Retinal pigment epithelial cell (primary cell): Measurements from ENCODE around the gene MOCS3.

Source experiments
- DNase-seq: peaks from one replicate; pipeline ENCODE4 v3.0.0-alpha.2; 2010; ENCODE audit warnings: low read depth
- H3K4me3 ChIP-seq: 2 replicates; pipeline ENCODE4 v1.5.1; 2011; ENCODE audit warnings: mild to moderate bottlenecking, low read length, control low read depth, moderate library complexity
- TF ChIP-seq, protein P1 (sequence below): conservative IDR thresholded peaks from 2 replicates; pipeline ENCODE4 v1.5.1; 2011; ENCODE audit warnings: low read depth, low read length, control low read depth, inconsistent platforms

MOCS3 gene

DNA sequence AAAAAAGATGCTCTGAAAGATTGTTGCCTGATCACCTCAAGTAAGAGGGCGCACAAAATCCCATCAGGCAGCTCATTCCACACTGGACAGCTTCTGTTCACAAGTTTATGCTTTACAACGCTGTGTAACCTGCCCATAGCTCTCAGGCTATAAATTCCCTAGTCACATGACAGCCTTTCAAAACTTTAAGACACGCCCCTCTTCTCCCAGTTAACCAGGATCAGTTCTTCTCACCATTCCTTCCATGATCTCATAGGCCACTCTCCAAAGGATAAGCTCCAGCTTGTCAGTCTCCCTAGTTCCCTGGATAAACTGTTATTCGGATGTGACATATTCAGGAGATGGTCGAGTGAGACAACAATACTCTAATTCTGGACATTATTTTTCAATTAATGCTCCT is 42.4 kb upstream of the MOCS3 start:
- peak; percentile 68 for DNase-seq

GRCh38 chr20:50916934-50917333 is 41.7 kb upstream of the MOCS3 start:
- TF ChIP-seq, protein P1, sequence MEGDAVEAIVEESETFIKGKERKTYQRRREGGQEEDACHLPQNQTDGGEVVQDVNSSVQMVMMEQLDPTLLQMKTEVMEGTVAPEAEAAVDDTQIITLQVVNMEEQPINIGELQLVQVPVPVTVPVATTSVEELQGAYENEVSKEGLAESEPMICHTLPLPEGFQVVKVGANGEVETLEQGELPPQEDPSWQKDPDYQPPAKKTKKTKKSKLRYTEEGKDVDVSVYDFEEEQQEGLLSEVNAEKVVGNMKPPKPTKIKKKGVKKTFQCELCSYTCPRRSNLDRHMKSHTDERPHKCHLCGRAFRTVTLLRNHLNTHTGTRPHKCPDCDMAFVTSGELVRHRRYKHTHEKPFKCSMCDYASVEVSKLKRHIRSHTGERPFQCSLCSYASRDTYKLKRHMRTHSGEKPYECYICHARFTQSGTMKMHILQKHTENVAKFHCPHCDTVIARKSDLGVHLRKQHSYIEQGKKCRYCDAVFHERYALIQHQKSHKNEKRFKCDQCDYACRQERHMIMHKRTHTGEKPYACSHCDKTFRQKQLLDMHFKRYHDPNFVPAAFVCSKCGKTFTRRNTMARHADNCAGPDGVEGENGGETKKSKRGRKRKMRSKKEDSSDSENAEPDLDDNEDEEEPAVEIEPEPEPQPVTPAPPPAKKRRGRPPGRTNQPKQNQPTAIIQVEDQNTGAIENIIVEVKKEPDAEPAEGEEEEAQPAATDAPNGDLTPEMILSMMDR, result no peak
- H3K4me3 ChIP-seq, result no peak overlapping the region
- DNase-seq, result no peak

More for the DNA sequence above, 42.4 kb upstream of the MOCS3 start:
- TF ChIP-seq, protein P1, result no peak
- no peak overlapping the region for H3K4me3 ChIP-seq

DNA sequence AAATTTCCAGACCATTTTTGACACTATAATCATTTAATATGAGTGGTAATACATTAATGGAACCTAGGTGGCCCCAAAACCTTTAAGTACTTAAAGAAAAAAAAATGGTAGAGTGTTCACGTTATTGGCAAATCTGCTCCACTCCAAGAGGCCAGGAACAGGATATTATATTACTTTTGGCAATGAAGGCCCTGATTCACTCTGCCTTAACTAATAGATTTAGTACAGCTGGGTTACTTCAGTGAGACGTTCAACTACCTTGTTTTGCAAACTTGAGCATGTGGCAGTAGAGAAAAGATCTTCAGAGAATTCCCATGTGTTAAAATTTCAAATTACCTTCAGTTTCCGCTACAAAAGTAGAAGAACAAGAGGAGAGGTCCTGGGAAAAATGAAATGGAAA is 40.2 kb upstream of the MOCS3 start:
- TF ChIP-seq, protein P1, result no peak
- no peak for DNase-seq
- H3K4me3 ChIP-seq, result no peak overlapping the region

GRCh38 chr20:50919567-50919966 is 39.1 kb upstream of the MOCS3 start:
- H3K4me3 ChIP-seq, result no peak overlapping the region
- peak; percentile 48 for DNase-seq
- TF ChIP-seq, protein P1, result no peak

DNA sequence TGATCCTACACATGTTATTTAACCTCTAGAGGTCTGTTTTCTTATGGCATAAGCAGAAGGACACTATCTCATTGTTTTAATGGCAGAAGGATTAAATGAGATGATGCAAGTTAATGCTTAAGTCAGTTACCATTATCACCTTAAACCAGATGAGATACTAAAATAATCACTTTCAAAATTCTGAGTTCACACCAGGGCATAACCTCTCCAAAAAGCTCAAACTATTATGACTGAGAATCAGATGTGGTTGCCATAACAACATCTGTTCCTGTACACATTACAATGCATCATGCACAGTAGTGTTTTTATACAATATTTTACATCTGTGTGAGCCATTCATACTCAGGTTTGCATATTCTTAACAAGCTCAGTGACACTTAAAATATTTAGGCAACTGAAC is 37.6 kb upstream of the MOCS3 start:
- TF ChIP-seq, protein P1, result no peak
- no peak for DNase-seq
- H3K4me3 ChIP-seq, result no peak overlapping the region

DNA sequence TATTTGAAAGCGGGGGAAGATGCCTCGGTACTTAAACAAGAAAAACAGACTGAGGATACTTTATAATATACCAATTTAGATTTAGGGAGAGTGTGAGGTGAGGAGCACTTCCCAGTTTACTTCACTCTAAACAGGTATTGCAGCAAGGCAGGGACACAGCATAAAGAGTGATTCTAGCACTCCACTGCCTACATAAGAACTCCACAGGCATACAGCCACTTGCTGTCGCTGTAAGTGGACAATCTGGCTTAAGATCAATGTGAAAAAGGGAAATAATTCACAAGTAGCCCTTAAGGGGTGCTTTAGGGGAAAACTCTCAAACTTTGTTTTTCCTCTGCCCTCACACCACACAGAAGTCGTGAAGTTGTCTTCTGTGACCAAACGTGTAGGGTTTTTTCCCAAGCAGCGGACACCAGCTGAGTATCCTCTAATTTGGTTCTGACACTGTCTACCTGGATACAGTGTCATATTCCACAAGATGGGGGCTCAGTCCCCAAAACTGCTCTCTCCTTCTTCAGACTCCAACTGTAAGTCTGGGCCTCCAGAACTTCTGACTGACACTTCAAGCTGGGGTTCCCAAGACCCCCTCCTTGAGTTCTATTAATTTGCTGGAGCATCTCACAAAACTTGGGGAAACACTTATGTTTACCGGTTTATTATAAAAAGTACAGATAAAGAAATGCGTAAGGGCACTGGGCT is 36.7 kb upstream of the MOCS3 start:
- DNase-seq, result no peak
- TF ChIP-seq, protein P1, result no peak
- H3K4me3 ChIP-seq, result no peak overlapping the region

GRCh38 chr20:50924261-50924920 is 34.2 kb upstream of the MOCS3 start:
- TF ChIP-seq, protein P1, result no peak
- no peak overlapping the region for H3K4me3 ChIP-seq
- DNase-seq, result no peak
